ENCODE measurements around the gene GPR157.

Gene GPR157

GRCh38 chr1:9078015-9078751 is 50.7 kb downstream of the GPR157 start:
- peak; percentile 89 for DNase-seq (ENCODE audit: low read depth)
- no peak for TF ChIP-seq POLR2A (IDR thresholded peaks at IDR 0.05; ENCODE audit: extremely low read depth, insufficient read length)
- TF ChIP-seq CTCF (IDR thresholded peaks at IDR 0.05; ENCODE audit: low read depth, low read length): no peak

GRCh38 chr1:9075022-9075421 is 53.9 kb downstream of the GPR157 start:
- no peak for TF ChIP-seq MAX (IDR thresholded peaks at IDR 0.05; ENCODE audit: low read depth, low read length)
- TF ChIP-seq POLR2A (IDR thresholded peaks at IDR 0.05; ENCODE audit: extremely low read depth, insufficient read length): no peak
- TF ChIP-seq CTCF (IDR thresholded peaks at IDR 0.05; ENCODE audit: low read depth, low read length): no peak
- TF ChIP-seq MYC (IDR thresholded peaks at IDR 0.05; ENCODE audit: low read depth, low read length): no peak
- H3K4me3 ChIP-seq (ENCODE audit: low read depth, low read length): no peak overlapping the region
- DNase-seq (ENCODE audit: low read depth): peak; percentile 53

More at GRCh38 chr1:9078015-9078751, 50.7 kb downstream of the GPR157 start:
- no peak overlapping the region for H3K4me3 ChIP-seq (ENCODE audit: low read depth, low read length)

- TF ChIP-seq MAX (IDR thresholded peaks at IDR 0.05; ENCODE audit: low read depth, low read length) (no peak), MYC (IDR thresholded peaks at IDR 0.05; ENCODE audit: low read depth, low read length) (no peak), CTCF (IDR thresholded peaks at IDR 0.05; ENCODE audit: low read depth, low read length) (no peak), POLR2A (IDR thresholded peaks at IDR 0.05; ENCODE audit: extremely low read depth, insufficient read length) (no peak)
- no peak for DNase-seq (ENCODE audit: low read depth)
- no peak overlapping the region for H3K4me3 ChIP-seq (ENCODE audit: low read depth, low read length)
Measured at GRCh38 chr1:9073143-9073542, 55.8 kb downstream of the GPR157 start.

GRCh38 chr1:9071554-9072235 is 57.2 kb downstream of the GPR157 start:
- TF ChIP-seq MAX (IDR thresholded peaks at IDR 0.05; ENCODE audit: low read depth, low read length) (no peak), MYC (IDR thresholded peaks at IDR 0.05; ENCODE audit: low read depth, low read length) (no peak), POLR2A (IDR thresholded peaks at IDR 0.05; ENCODE audit: extremely low read depth, insufficient read length) (no peak), CTCF (IDR thresholded peaks at IDR 0.05; ENCODE audit: low read depth, low read length) (no peak)
- DNase-seq (ENCODE audit: low read depth): no peak
- H3K4me3 ChIP-seq (ENCODE audit: low read depth, low read length): no peak overlapping the region

GRCh38 chr1:9070486-9070885 is 58.4 kb downstream of the GPR157 start:
- TF ChIP-seq MYC (IDR thresholded peaks at IDR 0.05; ENCODE audit: low read depth, low read length): no peak
- TF ChIP-seq CTCF (IDR thresholded peaks at IDR 0.05; ENCODE audit: low read depth, low read length): no peak
- H3K4me3 ChIP-seq (ENCODE audit: low read depth, low read length): no peak overlapping the region
- no peak for DNase-seq (ENCODE audit: low read depth)
